ENCODE results near the gene TIMP2.

Gene TIMP2

GRCh38 chr17:78865682-78866390 is 59.4 kb downstream of the TIMP2 start:
- peak; percentile 35 to 37 for DNase-seq (ENCODE audit: low read depth in 2 of 2)

- DNase-seq (ENCODE audit: low read depth in 2 of 2) = no peak
These were observed 61.1 kb downstream of the TIMP2 start for GRCh38 chr17:78864117-78864516.

GRCh38 chr17:78862073-78863023 is 62.8 kb downstream of the TIMP2 start:
- no peak for DNase-seq (ENCODE audit: low read depth in 2 of 2)

GRCh38 chr17:78861229-78861628 is 64.0 kb downstream of the TIMP2 start:
- no peak for DNase-seq (ENCODE audit: low read depth in 2 of 2)

- no peak for DNase-seq (ENCODE audit: low read depth in 2 of 2)
These were observed 66.1 kb downstream of the TIMP2 start for GRCh38 chr17:78859051-78859450.

GRCh38 chr17:78857266-78857665 is 67.9 kb downstream of the TIMP2 start:
- DNase-seq (ENCODE audit: low read depth in 2 of 2) = no peak

- no peak for DNase-seq (ENCODE audit: low read depth in 2 of 2)
These were observed 69.5 kb downstream of the TIMP2 start for GRCh38 chr17:78855561-78856165.

GRCh38 chr17:78854508-78854907 is 70.7 kb downstream of the TIMP2 start:
- DNase-seq (ENCODE audit: low read depth in 2 of 2) = no peak

- DNase-seq (ENCODE audit: low read depth in 2 of 2) = no peak
These were observed 71.2 kb downstream of the TIMP2 start for GRCh38 chr17:78853926-78854394.

GRCh38 chr17:78852709-78853121 is 72.5 kb downstream of the TIMP2 start:
- DNase-seq (ENCODE audit: low read depth in 2 of 2) = no peak

- no peak for DNase-seq (ENCODE audit: low read depth in 2 of 2)
These were observed 76.2 kb downstream of the TIMP2 start for GRCh38 chr17:78849026-78849425.

GRCh38 chr17:78847052-78847451 is 78.1 kb downstream of the TIMP2 start:
- no peak for DNase-seq (ENCODE audit: low read depth in 2 of 2)

GRCh38 chr17:78844301-78845005 is 80.7 kb downstream of the TIMP2 start:
- peak in 1 of 2 donors; percentile 8 for DNase-seq (ENCODE audit: low read depth in 2 of 2)

GRCh38 chr17:78842881-78843565 is 82.2 kb downstream of the TIMP2 start:
- DNase-seq (ENCODE audit: low read depth in 2 of 2) = peak; percentile 26 to 27

- DNase-seq (ENCODE audit: low read depth in 2 of 2) = peak; percentile 98 to 100
These were observed 84.2 kb downstream of the TIMP2 start, which contains the start of gene USP36 for GRCh38 chr17:78840780-78841611. USP36 (minus strand) TSS chr17:78840814; CDS start chr17:78836363, 4,451 bp downstream.

- no peak for DNase-seq (ENCODE audit: low read depth in 2 of 2)
These were observed 84.7 kb downstream of the TIMP2 start for GRCh38 chr17:78840530-78840779.

- peak in 1 of 2 donors; percentile 10 for DNase-seq (ENCODE audit: low read depth in 2 of 2)
These were observed 85.2 kb downstream of the TIMP2 start for GRCh38 chr17:78839762-78840529.

- no peak for DNase-seq (ENCODE audit: low read depth in 2 of 2)
These were observed 85.9 kb downstream of the TIMP2 start for GRCh38 chr17:78839235-78839761.

GRCh38 chr17:78838574-78839005 is 86.6 kb downstream of the TIMP2 start:
- no peak for DNase-seq (ENCODE audit: low read depth in 2 of 2)
